AG04450 (cell line): ENCODE measurements around the gene ADAMTS2. TPM values are rescaled to one million over a fixed set of nuclear protein-coding genes. Genes with fewer than 3 reads are reported as not detected.

Experiments used
- CTCF ChIA-PET: fragments of 300-600, 350-600 bp; formaldehyde crosslinking; extraction: SDS; loops from one replicate; lab custom pipeline; 2022; ENCODE audit warnings: antibody characterized with exemption, inconsistent platforms; lab: Charles Lee
- POLR2A ChIA-PET: fragments of 350-600 bp; formaldehyde crosslinking; extraction: SDS; loops from one replicate; lab custom pipeline; 2021; ENCODE audit warnings: antibody characterized with exemption, inconsistent platforms; lab: Yijun Ruan, JAX
- DNase-seq: peaks from one replicate; pipeline ENCODE4 v3.0.0-alpha.2; 2011; ENCODE audit warnings: low read depth, low spot score
- H3K27ac ChIP-seq: one replicate; pipeline ENCODE4 v1.5.1; 2012; ENCODE audit warnings: low read depth, low read length, control low read depth
- H3K27me3 ChIP-seq: one replicate; pipeline ENCODE4 v1.6.0; 2012; ENCODE audit warnings: low read length; ENCODE audit not compliant: control insufficient read depth, insufficient read depth
- H3K4me3 ChIP-seq: 2 replicates; pipeline ENCODE4 v1.5.1; 2011; ENCODE audit warnings: mild to moderate bottlenecking, low read depth, low read length, control low read depth
- H3K9me3 ChIP-seq: 2 replicates; pipeline ENCODE4 v1.5.1; 2012; ENCODE audit warnings: low read length; ENCODE audit not compliant: control insufficient read depth, insufficient read depth
- polyA plus RNA-seq: library from polyadenylated mRNA; depleted of rRNA; stranded (reverse); fragments of >200 nt; gene quantifications from 2 replicates; pipeline ENCODE4 v1.2.3, GENCODE V29; 2011
- TF ChIP-seq, protein P1 (sequence below): IDR thresholded peaks from 2 replicates; pipeline ENCODE4 v1.5.1; 2011; ENCODE audit warnings: low read depth, low read length, control low read depth, inconsistent platforms

The ADAMTS2 gene
- polyA plus RNA-seq, 1 experiment, result 22.6 TPM

DNA sequence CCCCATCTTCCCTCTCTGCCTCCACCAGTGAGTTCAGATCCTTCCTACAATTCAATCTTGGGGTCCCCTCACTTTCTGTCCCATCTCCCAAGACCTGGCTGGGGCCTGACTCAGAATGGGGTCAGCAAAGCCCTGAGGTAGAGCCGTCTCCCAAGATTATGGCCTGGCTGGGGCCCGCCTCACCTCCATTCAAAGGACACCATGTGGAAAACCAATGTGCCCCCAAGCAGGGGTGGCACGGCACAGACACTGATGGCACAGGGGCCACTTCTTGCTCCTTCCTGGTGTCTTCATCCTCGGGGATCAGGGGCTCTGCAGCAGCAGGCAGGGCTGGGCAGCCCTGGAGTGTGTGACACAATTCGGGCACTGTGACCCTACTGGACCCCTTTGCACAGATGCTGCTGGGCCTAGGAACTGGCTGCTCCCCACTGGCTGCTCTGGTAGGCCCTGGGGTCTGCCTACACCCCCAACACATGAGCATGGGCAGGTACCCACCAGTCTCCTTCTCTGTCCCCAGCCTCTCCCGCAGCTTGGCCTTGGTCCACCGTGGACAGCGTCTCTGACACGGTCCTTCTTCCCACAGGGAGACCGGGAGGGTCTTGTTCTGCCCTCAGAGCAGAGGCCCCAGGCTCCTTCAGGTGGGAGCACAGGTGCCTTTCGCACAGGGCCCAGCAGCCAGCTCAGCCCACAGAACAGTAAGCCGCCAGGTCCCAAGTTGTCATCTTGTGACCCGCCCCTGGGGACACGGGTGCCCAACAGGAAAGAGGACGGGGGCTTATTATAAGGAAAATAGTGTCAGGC lies 89.5 kb downstream of the ADAMTS2 start:
- no peaks in the 10 kb centered on the region for H3K27me3 ChIP-seq
- ChIA-PET POLR2A (no interaction called here), CTCF (no interaction called here)
- no peak for DNase-seq
- TF ChIP-seq, protein P1, sequence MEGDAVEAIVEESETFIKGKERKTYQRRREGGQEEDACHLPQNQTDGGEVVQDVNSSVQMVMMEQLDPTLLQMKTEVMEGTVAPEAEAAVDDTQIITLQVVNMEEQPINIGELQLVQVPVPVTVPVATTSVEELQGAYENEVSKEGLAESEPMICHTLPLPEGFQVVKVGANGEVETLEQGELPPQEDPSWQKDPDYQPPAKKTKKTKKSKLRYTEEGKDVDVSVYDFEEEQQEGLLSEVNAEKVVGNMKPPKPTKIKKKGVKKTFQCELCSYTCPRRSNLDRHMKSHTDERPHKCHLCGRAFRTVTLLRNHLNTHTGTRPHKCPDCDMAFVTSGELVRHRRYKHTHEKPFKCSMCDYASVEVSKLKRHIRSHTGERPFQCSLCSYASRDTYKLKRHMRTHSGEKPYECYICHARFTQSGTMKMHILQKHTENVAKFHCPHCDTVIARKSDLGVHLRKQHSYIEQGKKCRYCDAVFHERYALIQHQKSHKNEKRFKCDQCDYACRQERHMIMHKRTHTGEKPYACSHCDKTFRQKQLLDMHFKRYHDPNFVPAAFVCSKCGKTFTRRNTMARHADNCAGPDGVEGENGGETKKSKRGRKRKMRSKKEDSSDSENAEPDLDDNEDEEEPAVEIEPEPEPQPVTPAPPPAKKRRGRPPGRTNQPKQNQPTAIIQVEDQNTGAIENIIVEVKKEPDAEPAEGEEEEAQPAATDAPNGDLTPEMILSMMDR, result no peak
- no peak overlapping the region for H3K4me3 ChIP-seq
- no peaks in the 10 kb centered on the region; the same call in 1 of the 2 replicates for H3K9me3 ChIP-seq
- no peak overlapping the region for H3K27ac ChIP-seq

DNA sequence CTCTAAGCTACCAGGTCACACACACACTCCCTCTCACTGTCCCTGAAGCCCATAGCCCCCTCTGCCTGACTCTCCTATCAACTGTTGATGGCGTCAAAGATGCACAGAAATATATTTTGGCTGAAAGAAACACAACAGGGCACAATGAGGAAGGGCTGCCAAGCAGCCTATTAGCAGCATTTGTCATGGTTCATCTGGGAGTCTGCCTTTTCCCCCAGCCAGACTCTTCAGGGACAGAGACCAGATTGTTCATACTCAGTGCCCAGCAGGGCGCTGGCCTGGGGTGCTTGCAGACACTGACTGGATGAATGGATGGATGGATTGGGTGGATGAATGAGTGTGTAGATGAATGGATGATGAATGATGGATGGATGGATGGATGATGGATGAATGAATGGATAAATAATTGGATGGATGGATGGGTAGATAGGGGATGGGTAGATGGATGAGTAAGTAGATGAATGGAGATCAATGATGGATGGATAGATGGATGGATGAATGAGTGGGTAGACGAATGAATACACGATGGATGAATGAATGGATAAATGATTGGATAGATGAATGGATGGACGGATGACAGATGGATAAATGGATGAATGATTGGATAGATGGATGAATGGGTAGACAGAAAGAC lies 90.5 kb downstream of the ADAMTS2 start:
- CTCF ChIA-PET, result no interaction called here
- Histone ChIP-seq H3K27ac (no peak overlapping the region), H3K4me3 (no peak overlapping the region), H3K9me3 (no peaks in the 10 kb centered on the region; the same call in 1 of the 2 replicates), H3K27me3 (no peaks in the 10 kb centered on the region)
- no peak for DNase-seq
- POLR2A ChIA-PET, result no interaction called here
- TF ChIP-seq, protein P1, result no peak

DNA sequence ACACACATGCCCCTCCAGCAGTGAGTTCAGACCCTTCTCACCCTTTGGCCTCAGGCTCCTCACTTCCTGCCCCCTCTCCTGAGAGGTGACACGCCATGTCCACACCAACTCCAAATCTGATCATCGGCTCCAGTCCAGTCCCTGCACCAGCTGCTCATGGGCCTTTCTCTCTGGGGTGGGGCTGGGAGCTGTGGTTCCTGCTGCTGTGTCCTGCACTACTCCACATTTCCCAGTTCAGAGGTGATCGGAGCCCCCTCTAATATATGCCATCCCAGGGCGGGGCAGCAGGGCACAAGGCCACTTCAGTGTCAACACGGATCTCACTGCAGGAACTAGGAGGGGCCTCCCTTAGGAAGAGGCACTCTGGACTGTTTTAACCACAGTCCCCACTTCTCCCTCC lies 91.5 kb downstream of the ADAMTS2 start:
- TF ChIP-seq, protein P1, result no peak
- no peak overlapping the region for H3K4me3 ChIP-seq
- no peak overlapping the region for H3K27ac ChIP-seq
- ChIA-PET POLR2A (no interaction called here), CTCF (no interaction called here)
- no peak for DNase-seq
- H3K27me3 ChIP-seq, result no peaks in the 10 kb centered on the region
- no peaks in the 10 kb centered on the region; the same call in 1 of the 2 replicates for H3K9me3 ChIP-seq

DNA sequence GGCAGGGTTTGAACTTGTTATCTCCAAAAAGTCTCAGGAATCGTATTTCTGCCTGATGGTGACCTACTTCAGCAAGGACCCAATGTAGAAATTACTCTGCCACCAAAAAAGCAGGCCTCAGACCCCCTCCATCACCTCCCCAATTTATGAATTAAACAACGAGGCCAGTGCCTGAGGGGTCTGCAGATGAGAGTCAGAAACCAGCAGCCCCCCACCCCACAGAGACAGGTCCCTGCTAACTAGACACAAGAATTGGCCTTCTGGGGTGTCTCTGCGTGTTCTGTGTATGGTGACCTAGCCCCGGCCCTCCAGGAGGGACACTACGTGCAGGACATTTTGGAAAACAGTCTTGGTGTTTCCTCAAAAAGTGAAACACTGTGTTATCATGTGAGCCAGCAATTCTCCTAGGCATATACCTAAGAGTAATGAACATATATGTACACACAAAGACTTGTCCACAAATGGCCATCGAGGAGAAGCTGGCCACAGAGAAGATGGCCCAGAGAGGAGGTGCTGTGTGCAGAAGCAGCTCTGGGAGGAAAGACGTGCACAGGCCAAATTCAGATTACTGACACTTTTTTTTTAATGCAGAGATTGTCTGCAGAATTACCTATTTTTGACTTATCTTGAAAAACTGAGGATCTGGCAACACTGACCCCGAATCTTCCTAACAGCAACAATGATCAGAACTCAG lies 93.8 kb downstream of the ADAMTS2 start:
- DNase-seq, result no peak
- no peaks in the 10 kb centered on the region for H3K27me3 ChIP-seq
- no peak overlapping the region for H3K27ac ChIP-seq
- POLR2A ChIA-PET, result no interaction called here
- TF ChIP-seq, protein P1, result no peak
- H3K4me3 ChIP-seq, result no peak overlapping the region
- CTCF ChIA-PET, result no interaction called here
- no peaks in the 10 kb centered on the region; the same call in 1 of the 2 replicates for H3K9me3 ChIP-seq
